ENCODE results near the gene PWWP2B. TPM values are rescaled to one million over a fixed set of nuclear protein-coding genes. Genes with fewer than 3 reads are reported as not detected.

The PWWP2B gene
- total and polyA plus RNA-seq, 11 donors: 10.5 to 23.5 (median 15.3) TPM

DNA sequence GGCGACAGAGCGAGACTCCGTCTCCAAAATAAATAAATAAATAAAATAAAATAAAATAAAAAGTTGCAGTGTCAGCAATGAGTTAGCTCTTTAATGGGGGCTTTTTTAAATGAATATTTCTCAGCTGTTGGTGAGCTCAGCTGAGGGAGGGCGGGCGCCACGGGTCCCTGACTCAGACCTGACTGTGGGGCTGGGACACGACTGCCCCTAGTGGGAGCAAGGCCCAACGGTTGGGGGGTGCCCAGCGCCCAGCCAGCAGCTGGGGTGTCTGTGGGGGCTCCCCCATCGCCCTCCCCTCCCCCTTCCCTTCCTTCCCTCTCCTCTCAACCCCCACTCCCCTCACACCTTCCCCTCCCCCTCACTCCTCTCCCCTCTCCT lies 46.6 kb downstream of the PWWP2B start:
- intact Hi-C loops (cut with DNase I): no loop called here
- 58 to 70% (median 60%) methylated on average over 10 of the region's 10 CpGs for WGBS, 4 donors
- Histone ChIP-seq H3K27ac (no peak overlapping the region), H3K36me3 (no peaks in the 10 kb centered on the region), H3K4me3 (no peak overlapping the region), H3K9me3 (no peaks in the 10 kb centered on the region), H3K27me3 (no peaks in the 10 kb centered on the region), H3K4me1 (peaks cover 0 to 53% (median 7%) of the 10 kb centered on the region in 12 donors)
- TF ChIP-seq POLR2A (IDR thresholded peaks at IDR 0.05): no peak
- TF ChIP-seq, protein P1, sequence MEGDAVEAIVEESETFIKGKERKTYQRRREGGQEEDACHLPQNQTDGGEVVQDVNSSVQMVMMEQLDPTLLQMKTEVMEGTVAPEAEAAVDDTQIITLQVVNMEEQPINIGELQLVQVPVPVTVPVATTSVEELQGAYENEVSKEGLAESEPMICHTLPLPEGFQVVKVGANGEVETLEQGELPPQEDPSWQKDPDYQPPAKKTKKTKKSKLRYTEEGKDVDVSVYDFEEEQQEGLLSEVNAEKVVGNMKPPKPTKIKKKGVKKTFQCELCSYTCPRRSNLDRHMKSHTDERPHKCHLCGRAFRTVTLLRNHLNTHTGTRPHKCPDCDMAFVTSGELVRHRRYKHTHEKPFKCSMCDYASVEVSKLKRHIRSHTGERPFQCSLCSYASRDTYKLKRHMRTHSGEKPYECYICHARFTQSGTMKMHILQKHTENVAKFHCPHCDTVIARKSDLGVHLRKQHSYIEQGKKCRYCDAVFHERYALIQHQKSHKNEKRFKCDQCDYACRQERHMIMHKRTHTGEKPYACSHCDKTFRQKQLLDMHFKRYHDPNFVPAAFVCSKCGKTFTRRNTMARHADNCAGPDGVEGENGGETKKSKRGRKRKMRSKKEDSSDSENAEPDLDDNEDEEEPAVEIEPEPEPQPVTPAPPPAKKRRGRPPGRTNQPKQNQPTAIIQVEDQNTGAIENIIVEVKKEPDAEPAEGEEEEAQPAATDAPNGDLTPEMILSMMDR (IDR thresholded peaks at IDR 0.05): peak in 10 of 12 donors; percentile 5 to 47 (median 26)
- DNase-seq (peak in 1 of 5 donors; percentile 73), ATAC-seq (no peak)

DNA sequence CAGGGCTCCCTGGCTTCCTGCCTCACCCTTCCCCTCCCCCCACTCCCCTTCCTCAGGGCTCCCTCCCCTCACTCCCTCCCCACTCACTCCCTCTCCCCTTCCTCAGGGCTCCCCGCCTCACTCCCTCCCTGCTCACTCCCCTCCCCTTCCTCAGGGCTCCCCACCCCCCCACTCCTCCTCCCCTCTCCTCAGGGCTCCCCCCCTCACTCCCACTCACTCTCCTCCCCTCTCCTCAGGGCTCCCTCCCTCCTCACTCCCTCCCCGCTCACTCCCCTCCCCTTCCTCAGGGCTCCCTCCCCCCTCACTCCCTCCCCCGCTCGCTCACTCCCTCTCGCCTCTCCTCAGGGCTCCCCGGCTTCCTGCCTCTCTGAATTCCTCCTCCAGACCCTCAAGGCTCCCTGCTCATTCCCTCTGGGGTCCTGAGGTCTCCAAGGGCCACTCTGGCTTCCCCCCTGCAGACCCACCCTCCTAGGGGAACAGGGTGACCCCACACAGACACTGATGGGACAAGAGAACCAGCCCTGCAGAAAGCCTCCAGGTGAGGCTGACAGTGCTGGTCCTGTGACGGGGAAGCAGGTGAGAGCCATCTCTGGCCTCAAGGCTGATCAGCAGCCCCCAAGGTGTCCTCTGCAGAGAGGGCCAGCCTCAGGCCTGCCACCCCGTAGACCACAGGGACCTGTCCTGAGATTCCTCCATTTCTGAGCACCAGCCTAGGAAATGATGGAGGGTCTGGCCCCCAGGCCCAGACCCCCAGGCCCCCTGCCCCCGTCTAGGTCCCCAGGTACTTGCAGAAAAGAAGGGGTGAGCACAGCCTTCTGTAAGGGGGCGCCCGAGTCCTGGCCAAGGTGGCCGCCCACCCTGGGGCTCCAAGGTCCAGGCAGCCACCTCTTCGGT lies 47.2 kb downstream of the PWWP2B start:
- Histone ChIP-seq H3K4me1 (peaks cover 0 to 46% (median 7%) of the 10 kb centered on the region in 12 donors), H3K27ac (no peak overlapping the region), H3K4me3 (no peak overlapping the region), H3K9me3 (no peaks in the 10 kb centered on the region), H3K27me3 (no peaks in the 10 kb centered on the region), H3K36me3 (no peaks in the 10 kb centered on the region)
- no peak for TF ChIP-seq POLR2A (IDR thresholded peaks at IDR 0.05)
- TF ChIP-seq, protein P1 (IDR thresholded peaks at IDR 0.05): no peak
- DNase-seq: peak in 1 of 5 donors; percentile 52
- intact Hi-C loops (cut with DNase I): no loop called here
- no peak for ATAC-seq
- 72 to 80% (median 76%) methylated on average over 7 to 13 of the region's 13 CpGs for WGBS, 4 donors

DNA sequence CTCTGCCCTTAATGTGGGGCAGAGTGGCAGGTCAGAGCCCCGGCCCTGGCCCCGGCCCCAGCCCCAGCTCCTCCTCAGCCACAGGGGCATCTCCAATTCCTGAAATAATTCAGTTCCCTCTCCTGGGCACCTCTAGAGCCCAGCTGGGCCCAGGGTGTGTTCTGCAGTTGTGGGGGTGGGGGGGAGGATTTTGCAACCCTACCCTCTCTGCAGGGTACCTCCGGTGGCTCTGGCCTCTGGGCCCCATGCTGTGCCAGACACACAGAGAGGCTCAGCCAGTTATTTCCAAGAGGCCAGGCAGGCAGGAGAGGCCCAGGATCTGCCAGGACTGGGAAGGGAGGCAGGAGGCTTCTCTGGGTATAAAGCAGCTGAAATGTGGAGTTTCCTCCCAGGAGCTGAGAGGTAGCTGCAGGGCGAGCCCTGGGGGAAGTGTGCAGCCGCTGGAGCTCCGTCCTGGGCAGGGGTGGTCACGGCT lies 47.9 kb downstream of the PWWP2B start:
- intact Hi-C loops (cut with DNase I): no loop called here
- H3K27ac ChIP-seq: no peak overlapping the region
- no peaks in the 10 kb centered on the region for H3K27me3 ChIP-seq
- H3K36me3 ChIP-seq: no peaks in the 10 kb centered on the region
- peaks cover 0 to 45% (median 7%) of the 10 kb centered on the region in 12 donors for H3K4me1 ChIP-seq
- DNase-seq (peak in 1 of 5 donors; percentile 45), ATAC-seq (no peak)
- WGBS, 4 donors: 54 to 76% (median 73%) methylated on average over 5 to 7 of the region's 7 CpGs
- no peak overlapping the region for H3K4me3 ChIP-seq
- no peak for TF ChIP-seq POLR2A (IDR thresholded peaks at IDR 0.05)
- TF ChIP-seq, protein P1 (IDR thresholded peaks at IDR 0.05): no peak
- no peaks in the 10 kb centered on the region for H3K9me3 ChIP-seq

DNA sequence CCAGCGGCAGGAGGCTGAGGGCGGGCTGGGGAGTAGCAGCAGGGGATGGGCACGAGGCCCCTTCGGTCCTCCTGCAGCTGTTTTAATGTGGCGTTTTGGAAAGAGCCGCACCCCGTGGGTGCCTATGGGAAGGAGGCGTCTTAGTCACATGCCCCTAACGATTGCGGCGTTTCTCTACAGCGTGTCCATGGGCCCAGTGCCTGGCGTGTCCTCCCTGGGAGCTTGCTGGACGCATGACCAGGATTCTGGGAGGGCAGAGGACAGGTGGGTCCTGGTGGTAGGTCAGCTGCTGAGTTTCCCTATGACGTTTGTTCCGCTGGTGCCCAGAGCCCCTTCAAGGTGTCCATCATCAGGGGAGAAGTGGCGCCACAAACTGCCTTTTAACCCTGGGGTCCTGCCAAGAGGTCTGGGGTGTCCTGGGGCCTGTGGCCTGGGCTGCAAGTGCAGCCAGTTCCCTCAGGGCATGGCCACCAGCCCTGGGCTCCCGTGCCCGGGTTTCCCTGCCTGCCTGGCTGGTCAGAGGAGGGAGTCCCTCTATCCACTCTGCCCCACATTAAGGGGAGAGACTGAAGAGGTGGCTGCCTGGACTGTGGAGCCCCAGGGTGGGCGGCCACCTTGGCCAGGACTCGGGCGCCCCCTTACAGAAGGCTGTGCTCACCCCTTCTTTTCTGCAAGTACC lies 48.7 kb downstream of the PWWP2B start:
- Histone ChIP-seq H3K27ac (no peak overlapping the region), H3K27me3 (no peaks in the 10 kb centered on the region), H3K36me3 (no peaks in the 10 kb centered on the region), H3K9me3 (no peaks in the 10 kb centered on the region), H3K4me1 (peaks cover 0 to 45% (median 7%) of the 10 kb centered on the region in 12 donors), H3K4me3 (no peak overlapping the region)
- ATAC-seq (no peak), DNase-seq (peak in 1 of 5 donors; percentile 52)
- WGBS, 4 donors: 89 to 94% (median 93%) methylated on average over 18 to 22 of the region's 22 CpGs
- TF ChIP-seq, protein P1 (IDR thresholded peaks at IDR 0.05): no peak
- TF ChIP-seq POLR2A (IDR thresholded peaks at IDR 0.05): no peak
- intact Hi-C loops (cut with DNase I): no loop called here

All from heart left ventricle (tissue), 16 donors.